ENCODE results near the gene ZNF273. TPM values are rescaled to one million over a fixed set of nuclear protein-coding genes. Genes with fewer than 3 reads are reported as not detected.

Gene ZNF273
- total RNA-seq, 1 donor: 5.1 TPM

DNA sequence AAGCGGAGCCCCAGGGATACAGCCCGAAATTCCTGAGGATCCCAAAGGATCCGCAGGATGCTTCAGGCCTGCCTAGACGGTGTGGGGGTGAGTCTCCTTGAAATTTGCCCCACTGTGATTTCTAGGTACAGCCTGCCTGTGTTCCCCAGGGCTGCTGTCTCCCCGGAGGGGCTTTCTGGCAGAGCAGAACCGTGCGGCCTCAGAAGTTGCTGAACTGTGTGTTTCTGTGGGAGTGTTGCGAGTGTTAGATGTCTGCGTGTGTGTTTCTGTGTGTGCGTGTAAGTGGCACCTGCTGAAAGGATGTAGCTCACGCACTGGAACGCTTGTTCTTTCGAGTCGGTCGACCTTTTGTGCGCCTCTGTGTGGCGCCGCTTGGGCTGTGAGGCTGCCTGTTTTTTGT lies 27.8 kb upstream of the ZNF273 start:
- H3K27me3 ChIP-seq (ENCODE audit: insufficient read depth, low read length): peaks cover 6% of the 10 kb centered on the region
- H3K9me3 ChIP-seq (ENCODE audit: low read depth, low read length): no peaks in the 10 kb centered on the region
- no peak overlapping the region for H2AFZ ChIP-seq (ENCODE audit: low read length)
- H3K4me2 ChIP-seq (ENCODE audit: insufficient read depth, low read length): no peak overlapping the region
- H4K20me1 ChIP-seq (ENCODE audit: insufficient read depth, low read length): no peaks in the 10 kb centered on the region
- H3K4me3 ChIP-seq (ENCODE audit: insufficient read depth, low read length): no peak overlapping the region
- no peaks in the 10 kb centered on the region for H3K36me3 ChIP-seq (ENCODE audit: insufficient read depth, low read length)
- no peak for DNase-seq (ENCODE audit: insufficient read length, low spot score, missing footprints)
- TF ChIP-seq CTCF (IDR thresholded peaks at IDR 0.05; ENCODE audit: extremely low read depth, low read depth, low read length): no peak
- H3K4me1 ChIP-seq (ENCODE audit: insufficient read depth, low read length): peaks cover 11% of the 10 kb centered on the region
- H3K79me2 ChIP-seq (ENCODE audit: insufficient read depth, low read length): no peaks in the 10 kb centered on the region
- no peak overlapping the region for H3K27ac ChIP-seq (ENCODE audit: low read depth, low read length)

- no peaks in the 10 kb centered on the region for H3K36me3 ChIP-seq (ENCODE audit: insufficient read depth, low read length)
- no peaks in the 10 kb centered on the region for H3K9me3 ChIP-seq (ENCODE audit: low read depth, low read length)
Observed at GRCh38 chr7:64875658-64876406, 27.2 kb upstream of the ZNF273 start.

DNA sequence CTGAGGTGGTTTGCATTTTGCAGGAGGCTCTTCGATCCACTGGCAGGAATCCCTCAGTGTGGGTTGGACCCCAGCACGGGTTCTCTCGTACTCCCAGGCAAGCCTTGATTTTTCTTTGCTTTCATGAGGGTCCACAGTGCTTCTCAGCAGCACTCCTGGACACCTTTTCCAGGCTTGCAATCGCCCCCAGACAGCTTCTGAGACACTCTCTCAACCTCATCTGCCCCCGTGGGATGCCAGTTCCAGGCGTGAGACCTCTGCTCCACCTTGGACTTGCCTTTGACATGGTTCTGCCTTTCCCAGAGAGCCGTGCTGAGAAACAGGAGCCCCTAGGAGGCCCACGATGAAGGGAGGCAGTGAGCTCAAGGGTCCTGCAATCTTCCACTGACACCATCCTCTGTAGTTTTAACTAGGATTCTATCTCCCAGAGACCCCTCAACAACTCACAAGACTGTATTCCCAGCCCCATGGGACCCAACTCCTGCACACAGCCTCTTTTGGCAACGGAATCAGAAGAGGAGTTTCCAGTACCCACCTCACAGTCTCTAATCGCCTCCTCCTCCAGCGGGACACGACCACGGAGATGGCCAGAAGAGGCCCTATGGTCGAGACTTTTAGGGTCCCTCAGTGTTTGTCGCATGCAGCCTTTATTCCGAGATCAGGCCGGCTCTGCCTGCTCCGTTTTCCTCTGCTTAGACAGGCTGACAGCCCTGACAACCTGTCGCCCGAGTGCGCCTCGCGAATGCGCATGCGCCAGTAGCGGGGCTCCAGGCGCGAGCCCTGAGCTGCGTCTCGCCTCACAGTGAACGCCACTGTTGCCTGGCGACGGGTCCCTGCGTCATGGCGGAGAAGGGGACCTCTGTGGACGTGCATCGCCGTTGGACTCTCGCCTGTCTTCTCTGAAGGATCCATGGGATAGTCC lies 26.0 kb upstream of the ZNF273 start:
- peak overlapping the region; percentile 64 for H3K4me2 ChIP-seq (ENCODE audit: insufficient read depth, low read length)

More at GRCh38 chr7:64875658-64876406, 27.2 kb upstream of the ZNF273 start:
- Histone ChIP-seq H3K27me3 (ENCODE audit: insufficient read depth, low read length) (peaks cover 6% of the 10 kb centered on the region), H3K4me1 (ENCODE audit: insufficient read depth, low read length) (peaks cover 11% of the 10 kb centered on the region), H3K27ac (ENCODE audit: low read depth, low read length) (no peak overlapping the region), H4K20me1 (ENCODE audit: insufficient read depth, low read length) (no peaks in the 10 kb centered on the region), H2AFZ (ENCODE audit: low read length) (no peak overlapping the region), H3K79me2 (ENCODE audit: insufficient read depth, low read length) (no peaks in the 10 kb centered on the region), H3K4me2 (ENCODE audit: insufficient read depth, low read length) (no peak overlapping the region), H3K4me3 (ENCODE audit: insufficient read depth, low read length) (no peak overlapping the region)
- DNase-seq (ENCODE audit: insufficient read length, low spot score, missing footprints): no peak
- TF ChIP-seq CTCF (IDR thresholded peaks at IDR 0.05; ENCODE audit: extremely low read depth, low read depth, low read length): no peak

More for the DNA sequence above, 26.0 kb upstream of the ZNF273 start:
- H3K79me2 ChIP-seq (ENCODE audit: insufficient read depth, low read length): no peaks in the 10 kb centered on the region
- H3K36me3 ChIP-seq (ENCODE audit: insufficient read depth, low read length): no peaks in the 10 kb centered on the region
- no peak overlapping the region for H3K27ac ChIP-seq (ENCODE audit: low read depth, low read length)
- H3K4me3 ChIP-seq (ENCODE audit: insufficient read depth, low read length): peak overlapping the region; percentile 61
- H3K4me1 ChIP-seq (ENCODE audit: insufficient read depth, low read length): peaks cover 11% of the 10 kb centered on the region
- H4K20me1 ChIP-seq (ENCODE audit: insufficient read depth, low read length): no peaks in the 10 kb centered on the region
- no peak for TF ChIP-seq CTCF (IDR thresholded peaks at IDR 0.05; ENCODE audit: extremely low read depth, low read depth, low read length)
- peaks cover 6% of the 10 kb centered on the region for H3K27me3 ChIP-seq (ENCODE audit: insufficient read depth, low read length)
- H3K9me3 ChIP-seq (ENCODE audit: low read depth, low read length): no peaks in the 10 kb centered on the region
- H2AFZ ChIP-seq (ENCODE audit: low read length): peak overlapping the region; percentile 78
- peak; percentile 97 for DNase-seq (ENCODE audit: insufficient read length, low spot score, missing footprints)
